Astrocyte (in vitro differentiated cells and primary cell): ENCODE results near the gene PDGFA. TPM values are rescaled to one million over a fixed set of nuclear protein-coding genes. Genes with fewer than 3 reads are reported as not detected.

Experiments
- DNase-seq: peaks from one replicate; pipeline ENCODE4 v3.0.0-alpha.2; 2010; ENCODE audit warnings: low read depth
- FAIRE-seq: peaks from 2 replicates; lab custom pipeline; 2011; peaks lifted over from hg19 to GRCh38; lab: Jason Lieb, UNC
- H2AFZ ChIP-seq: 2 replicates; pipeline ENCODE4 v1.6.0; 2012; ENCODE audit warnings: low read depth, low read length, inconsistent platforms
- H3K27ac ChIP-seq: 2 replicates; pipeline ENCODE4 v1.5.1; 2011; ENCODE audit warnings: low read depth, low read length, inconsistent platforms
- H3K27me3 ChIP-seq: 2 replicates; pipeline ENCODE4 v1.6.0; 2011; ENCODE audit warnings: low read length, inconsistent platforms; ENCODE audit not compliant: insufficient read depth
- H3K36me3 ChIP-seq: 2 replicates; pipeline ENCODE4 v1.5.1; 2011; ENCODE audit warnings: low read length, inconsistent platforms; ENCODE audit not compliant: insufficient read depth
- H3K4me1 ChIP-seq: 2 replicates; pipeline ENCODE4 v1.5.1; 2011; ENCODE audit warnings: low read length, inconsistent platforms; ENCODE audit not compliant: insufficient read depth
- H3K4me2 ChIP-seq: 2 replicates; pipeline ENCODE4 v1.6.0; 2012; ENCODE audit warnings: low read length, inconsistent platforms
- H3K4me3 ChIP-seq: 2 replicates; pipeline ENCODE4 v1.5.1; 2011; ENCODE audit warnings: low read depth, mild to moderate bottlenecking, low read length, inconsistent platforms; ENCODE audit not compliant: insufficient read depth
- H3K79me2 ChIP-seq: 2 replicates; pipeline ENCODE4 v1.6.0; 2012; ENCODE audit warnings: mild to moderate bottlenecking, low read length, inconsistent platforms; ENCODE audit not compliant: insufficient read depth
- H3K9ac ChIP-seq: 2 replicates; pipeline ENCODE4 v1.6.0; 2012; ENCODE audit warnings: mild to moderate bottlenecking, low read length, inconsistent platforms
- H3K9me3 ChIP-seq: 2 replicates; pipeline ENCODE4 v1.5.1; 2012; ENCODE audit warnings: low read depth, mild to moderate bottlenecking, low read length, inconsistent platforms; ENCODE audit not compliant: insufficient read depth
- H4K20me1 ChIP-seq: 2 replicates; pipeline ENCODE4 v1.6.0; 2012; ENCODE audit warnings: low read length, inconsistent platforms; ENCODE audit not compliant: insufficient read depth
- H3K27ac Mint-ChIP-seq: one replicate; pipeline ENCODE4 v1.8.0; 2021; ENCODE audit warnings: mild to moderate bottlenecking, mixed read lengths; ENCODE audit not compliant: unreplicated experiment
- H3K27me3 Mint-ChIP-seq: one replicate; pipeline ENCODE4 v1.8.0; 2021; ENCODE audit warnings: low read depth, mixed read lengths; ENCODE audit not compliant: unreplicated experiment
- H3K36me3 Mint-ChIP-seq: one replicate; pipeline ENCODE4 v1.8.0; 2021; ENCODE audit warnings: low read depth, mixed read lengths; ENCODE audit not compliant: unreplicated experiment
- H3K4me1 Mint-ChIP-seq: one replicate; pipeline ENCODE4 v1.8.0; 2021; ENCODE audit warnings: low read depth, mixed read lengths; ENCODE audit not compliant: unreplicated experiment
- H3K4me3 Mint-ChIP-seq: one replicate; pipeline ENCODE4 v1.8.0; 2021; ENCODE audit warnings: mild to moderate bottlenecking, moderate library complexity, mixed read lengths; ENCODE audit not compliant: unreplicated experiment
- H3K9me3 Mint-ChIP-seq: one replicate; pipeline ENCODE4 v1.8.0; 2021; ENCODE audit warnings: mild to moderate bottlenecking, mixed read lengths; ENCODE audit not compliant: unreplicated experiment
- CTCF ChIP-seq: IDR thresholded peaks from 2 replicates; pipeline ENCODE4 v1.5.1; 2011; ENCODE audit warnings: low read depth, mild to moderate bottlenecking, inconsistent platforms, low read length, moderate library complexity; ENCODE audit not compliant: insufficient read depth
- EZH2 ChIP-seq: IDR thresholded peaks from 2 replicates; pipeline ENCODE4 v1.6.1; 2012; ENCODE audit warnings: mild to moderate bottlenecking, low read length, inconsistent platforms; ENCODE audit not compliant: insufficient read depth
- total RNA-seq: library from RNA; stranded (reverse); gene quantifications from 2 replicates; pipeline ENCODE4 v1.2.1, GENCODE V29; 2021

Gene PDGFA
- total RNA-seq, 1 donor from 2014 or later: 47.1 TPM

- H2AFZ ChIP-seq: no peak overlapping the region
- no peaks in the 10 kb centered on the region for H3K9me3 Mint-ChIP-seq
- H3K4me3 ChIP-seq: no peak overlapping the region
- DNase-seq (no peak), FAIRE-seq (no peak)
- TF ChIP-seq CTCF (no peak), EZH2 (no peak)
- peaks cover 56% of the 10 kb centered on the region for H3K79me2 ChIP-seq
- no peak overlapping the region for H3K27ac Mint-ChIP-seq
- H3K27me3 Mint-ChIP-seq: no peaks in the 10 kb centered on the region
- H3K27me3 ChIP-seq: no peaks in the 10 kb centered on the region
- H3K36me3 ChIP-seq: peaks cover 8% of the 10 kb centered on the region
- no peak overlapping the region for H3K9ac ChIP-seq
- H3K27ac ChIP-seq: no peak overlapping the region
- H3K9me3 ChIP-seq: no peaks in the 10 kb centered on the region
- peaks cover 3% of the 10 kb centered on the region for H3K4me1 Mint-ChIP-seq
- peaks cover 87% of the 10 kb centered on the region for H4K20me1 ChIP-seq
- H3K4me3 Mint-ChIP-seq: peak overlapping the region; percentile 27
- H3K4me1 ChIP-seq: no peaks in the 10 kb centered on the region
- H3K4me2 ChIP-seq: no peak overlapping the region
- H3K36me3 Mint-ChIP-seq: peaks cover 22% of the 10 kb centered on the region
These were observed 14.5 kb downstream of the PDGFA start for GRCh38 chr7:505171-505570.

- no peak overlapping the region for H3K9ac ChIP-seq
- H3K4me2 ChIP-seq: no peak overlapping the region
- Mint-ChIP-seq H3K9me3 (no peaks in the 10 kb centered on the region), H3K27ac (peak overlapping the region; percentile 53), H3K4me3 (no peak overlapping the region), H3K4me1 (peaks cover 3% of the 10 kb centered on the region), H3K27me3 (no peaks in the 10 kb centered on the region), H3K36me3 (peaks cover 26% of the 10 kb centered on the region)
- peaks cover 55% of the 10 kb centered on the region for H3K79me2 ChIP-seq
- no peak for DNase-seq
- no peak for TF ChIP-seq CTCF
- TF ChIP-seq EZH2: no peak
- FAIRE-seq: no peak
- no peak overlapping the region for H2AFZ ChIP-seq
- H3K27me3 ChIP-seq: no peaks in the 10 kb centered on the region
- peaks cover 91% of the 10 kb centered on the region for H4K20me1 ChIP-seq
- H3K9me3 ChIP-seq: no peaks in the 10 kb centered on the region
- H3K4me1 ChIP-seq: no peaks in the 10 kb centered on the region
- no peak overlapping the region for H3K27ac ChIP-seq
- H3K36me3 ChIP-seq: peaks cover 13% of the 10 kb centered on the region
- no peak overlapping the region for H3K4me3 ChIP-seq
These were observed 15.2 kb downstream of the PDGFA start for GRCh38 chr7:504221-505111.
